Measurements from ENCODE around the gene RBCK1.

DNA sequence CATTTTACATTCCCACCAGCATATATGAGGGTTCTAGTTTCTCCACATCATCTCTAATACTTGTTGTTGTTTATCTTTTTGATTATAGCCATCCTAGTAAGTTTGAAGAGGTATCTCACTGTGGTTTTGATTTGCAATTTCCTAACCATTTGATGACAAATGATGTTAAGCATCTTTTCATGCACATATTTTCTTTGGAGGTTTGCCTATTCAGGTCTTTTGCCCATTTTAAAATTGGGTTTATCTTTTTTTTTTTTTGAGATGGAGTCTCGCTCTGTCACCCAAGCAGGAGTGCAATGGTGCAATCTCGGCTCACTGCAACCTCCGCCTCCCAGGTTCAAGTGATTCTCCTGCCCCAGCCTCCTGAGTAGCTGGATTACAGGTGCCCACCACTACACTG, 4.0 kb downstream of the RBCK1 start:
- TF ChIP-seq POLR2A (IDR thresholded peaks at IDR 0.05; ENCODE audit: low read depth, low read length) (no peak), FOS (IDR thresholded peaks at IDR 0.05; ENCODE audit: low read depth, low read length) (no peak)

Data from IMR-90 (cell line).